Measurements from ENCODE around the gene ZFP36L1. TPM values are rescaled to one million over a fixed set of nuclear protein-coding genes. Genes with fewer than 3 reads are reported as not detected.

ZFP36L1 gene
- total RNA-seq, 4 donors from 2014 or later: 298 to 1,137 (median 494) TPM

GRCh38 chr14:68790644-68791077 is 2.2 kb downstream of the ZFP36L1 start:
- Histone ChIP-seq H3K36me3 (peaks cover 0 to 41% (median 13%) of the 10 kb centered on the region in 3 donors), H3K27me3 (no peaks in the 10 kb centered on the region), H3K4me3 (peak overlapping the region; percentile 59 to 94 (median 62)), H3K9me3 (no peaks in the 10 kb centered on the region), H3K4me1 (peaks cover 0 to 29% (median 21%) of the 10 kb centered on the region in 4 donors), H3K27ac (peak overlapping the region; percentile 94 to 99 (median 96))
- WGBS, 2 donors: 3 to 5% methylated on average over 8 of the region's 8 CpGs
- DNase-seq (ENCODE audit: low spot score in 2 of 2): no peak
- TF ChIP-seq POLR2A (IDR thresholded peaks at IDR 0.05) (no peak), CTCF (IDR thresholded peaks at IDR 0.05) (no peak), EP300 (IDR thresholded peaks at IDR 0.05) (no peak)

- WGBS, 2 donors: 0 to 10% methylated on average over 16 to 35 of the region's 45 CpGs
- DNase-seq (ENCODE audit: low spot score in 2 of 2): no peak
- Histone ChIP-seq H3K4me1 (peaks cover 0 to 33% (median 26%) of the 10 kb centered on the region in 4 donors), H3K27me3 (no peaks in the 10 kb centered on the region), H3K4me3 (peak overlapping the region; percentile 59 to 94 (median 62)), H3K27ac (peak overlapping the region; percentile 94 to 99 (median 96)), H3K9me3 (no peaks in the 10 kb centered on the region), H3K36me3 (peaks cover 0 to 41% (median 13%) of the 10 kb centered on the region in 3 donors)
- peak in 1 of 2 donors; percentile 40 for TF ChIP-seq EP300 (IDR thresholded peaks at IDR 0.05)
- TF ChIP-seq CTCF (IDR thresholded peaks at IDR 0.05): no peak
Measured at GRCh38 chr14:68789821-68790643, 2.8 kb downstream of the ZFP36L1 start.

- no peak for TF ChIP-seq POLR2A (IDR thresholded peaks at IDR 0.05)
- peak in 1 of 2 donors; percentile 73 for TF ChIP-seq EP300 (IDR thresholded peaks at IDR 0.05)
- TF ChIP-seq CTCF (IDR thresholded peaks at IDR 0.05): peak; percentile 63 to 85 (median 78)
- DNase-seq (ENCODE audit: low spot score in 2 of 2): peak; percentile 71 to 73
- H3K27me3 ChIP-seq: no peaks in the 10 kb centered on the region
- H3K9me3 ChIP-seq: no peaks in the 10 kb centered on the region
- 0 to 1% methylated on average over 16 of the region's 16 CpGs for WGBS, 2 donors
- peak overlapping the region; percentile 59 to 94 (median 62) for H3K4me3 ChIP-seq
- H3K27ac ChIP-seq: peak overlapping the region; percentile 94 to 99 (median 96)
- peaks cover 0 to 37% (median 29%) of the 10 kb centered on the region in 4 donors for H3K4me1 ChIP-seq
- peaks cover 0 to 41% (median 13%) of the 10 kb centered on the region in 3 donors for H3K36me3 ChIP-seq
Measured at GRCh38 chr14:68788996-68789820, 3.7 kb downstream of the ZFP36L1 start.

GRCh38 chr14:68788275-68788995 is 4.4 kb downstream of the ZFP36L1 start:
- DNase-seq (ENCODE audit: low spot score in 2 of 2): no peak
- H3K27ac ChIP-seq: peak overlapping the region; percentile 94 to 99 (median 96)
- 14 to 21% methylated on average over 10 of the region's 10 CpGs for WGBS, 2 donors
- peaks cover 0 to 41% (median 13%) of the 10 kb centered on the region in 3 donors for H3K36me3 ChIP-seq
- peak overlapping the region; percentile 59 to 94 (median 62) for H3K4me3 ChIP-seq
- peaks cover 0 to 37% (median 29%) of the 10 kb centered on the region in 4 donors for H3K4me1 ChIP-seq
- no peaks in the 10 kb centered on the region for H3K27me3 ChIP-seq
- TF ChIP-seq CTCF (IDR thresholded peaks at IDR 0.05): no peak
- H3K9me3 ChIP-seq: no peaks in the 10 kb centered on the region
